Right hindlimb (tissue), 1 donor: ENCODE results near the gene GSE1.

ENCODE experiments used
- DNase-seq: peaks from one replicate; pipeline ENCODE4 v3.0.0-alpha.2; 2018

The GSE1 gene

GRCh38 chr16:85574672-85575475, 38.2 kb upstream of the GSE1 start:
- no peak for DNase-seq

GRCh38 chr16:85575920-85576319, 37.2 kb upstream of the GSE1 start:
- no peak for DNase-seq

GRCh38 chr16:85576944-85577343, 36.2 kb upstream of the GSE1 start:
- no peak for DNase-seq

GRCh38 chr16:85577899-85578598, 35.1 kb upstream of the GSE1 start:
- no peak for DNase-seq

- no peak for DNase-seq
Observed at GRCh38 chr16:85578599-85578948, 34.5 kb upstream of the GSE1 start.

- DNase-seq: no peak
Observed at GRCh38 chr16:85579191-85579590, 33.9 kb upstream of the GSE1 start.

- DNase-seq: peak; percentile 68
Observed at GRCh38 chr16:85579923-85580580, 33.1 kb upstream of the GSE1 start.

- DNase-seq: no peak
Observed at GRCh38 chr16:85580684-85581083, 32.4 kb upstream of the GSE1 start.

GRCh38 chr16:85582229-85582991, 30.7 kb upstream of the GSE1 start:
- no peak for DNase-seq

GRCh38 chr16:85583491-85584181, 29.5 kb upstream of the GSE1 start:
- no peak for DNase-seq

- DNase-seq: no peak
Observed at GRCh38 chr16:85584267-85584666, 28.9 kb upstream of the GSE1 start.

- no peak for DNase-seq
Observed at GRCh38 chr16:85584819-85585282, 28.3 kb upstream of the GSE1 start.

GRCh38 chr16:85585711-85586110, 27.4 kb upstream of the GSE1 start:
- no peak for DNase-seq

GRCh38 chr16:85586380-85587104, 26.6 kb upstream of the GSE1 start:
- peak; percentile 89 for DNase-seq

- DNase-seq: no peak
Observed at GRCh38 chr16:85587762-85588556, 25.2 kb upstream of the GSE1 start.

GRCh38 chr16:85588562-85589503, 24.3 kb upstream of the GSE1 start:
- DNase-seq: no peak

- DNase-seq: no peak
Observed at GRCh38 chr16:85589688-85590505, 23.2 kb upstream of the GSE1 start.

- no peak for DNase-seq
Observed at GRCh38 chr16:85590506-85590832, 22.7 kb upstream of the GSE1 start.

- no peak for DNase-seq
Observed at GRCh38 chr16:85591381-85591780, 21.7 kb upstream of the GSE1 start.
